ENCODE results near the gene FBP1.
"Not testable (repeated sequence)": the region's sequence is repeated elsewhere in the genome, so short reads cannot be mapped to it uniquely, and the experiment has no call there.

FBP1 gene

GRCh38 chr9:94576131-94576530 lies 63.2 kb downstream of the FBP1 start:
- no peak for DNase-seq (ENCODE audit: low read depth)

GRCh38 chr9:94568972-94569712 lies 70.2 kb downstream of the FBP1 start:
- no peak for DNase-seq (ENCODE audit: low read depth)

GRCh38 chr9:94568250-94568889 lies 70.9 kb downstream of the FBP1 start:
- DNase-seq (ENCODE audit: low read depth): no peak

- no peak for DNase-seq (ENCODE audit: low read depth)
Observed at GRCh38 chr9:94567271-94567670, 72.0 kb downstream of the FBP1 start.

- DNase-seq (ENCODE audit: low read depth): no peak
Observed at GRCh38 chr9:94566550-94566949, 72.8 kb downstream of the FBP1 start.

GRCh38 chr9:94564279-94564678 lies 75.0 kb downstream of the FBP1 start:
- not testable (repeated sequence) for DNase-seq (ENCODE audit: low read depth)

GRCh38 chr9:94563548-94563947 lies 75.8 kb downstream of the FBP1 start:
- DNase-seq (ENCODE audit: low read depth): no peak

GRCh38 chr9:94560237-94560636 lies 79.1 kb downstream of the FBP1 start:
- DNase-seq (ENCODE audit: low read depth): no peak

- DNase-seq (ENCODE audit: low read depth): no peak
Observed at GRCh38 chr9:94557376-94557775, 81.9 kb downstream of the FBP1 start.

- no peak for DNase-seq (ENCODE audit: low read depth)
Observed at GRCh38 chr9:94554439-94555331, 84.6 kb downstream of the FBP1 start, which contains the start of gene PCAT7. Gene PCAT7 (plus strand): TSS chr9:94555083.

GRCh38 chr9:94554078-94554438 lies 85.3 kb downstream of the FBP1 start:
- no peak for DNase-seq (ENCODE audit: low read depth)
